Epithelial cell of esophagus (primary cell): ENCODE measurements around the gene FBXW8.

Experiments used
- DNase-seq: peaks from one replicate; pipeline ENCODE4 v3.0.0; 2010; ENCODE audit warnings: low read depth
- H3K4me3 ChIP-seq: 2 replicates; pipeline ENCODE4 v1.5.1; 2011; ENCODE audit warnings: mild to moderate bottlenecking, low read length, control low read depth
- TF ChIP-seq, protein P1 (sequence below): IDR thresholded peaks from 2 replicates; pipeline ENCODE4 v1.5.1; 2011; ENCODE audit warnings: low read depth, mild to moderate bottlenecking, low read length, control low read depth, inconsistent platforms; ENCODE audit not compliant: insufficient read depth; ENCODE audit errors: missing control alignments

FBXW8 gene

DNA sequence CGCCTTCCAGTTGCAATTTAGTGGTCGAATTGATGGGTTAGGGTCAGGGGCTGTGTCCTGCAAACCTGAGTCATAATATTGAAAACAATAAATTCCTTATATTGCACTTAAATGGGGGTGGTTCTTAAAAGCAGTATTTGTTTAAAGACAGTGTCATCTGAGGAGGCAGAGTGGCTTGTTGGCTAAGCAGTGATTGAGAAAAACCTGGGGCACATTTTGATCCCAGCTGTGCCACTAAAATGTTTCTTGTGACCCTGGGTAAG lies 48.4 kb downstream of the FBXW8 start:
- no peak overlapping the region for H3K4me3 ChIP-seq
- no peak for DNase-seq
- TF ChIP-seq, protein P1, sequence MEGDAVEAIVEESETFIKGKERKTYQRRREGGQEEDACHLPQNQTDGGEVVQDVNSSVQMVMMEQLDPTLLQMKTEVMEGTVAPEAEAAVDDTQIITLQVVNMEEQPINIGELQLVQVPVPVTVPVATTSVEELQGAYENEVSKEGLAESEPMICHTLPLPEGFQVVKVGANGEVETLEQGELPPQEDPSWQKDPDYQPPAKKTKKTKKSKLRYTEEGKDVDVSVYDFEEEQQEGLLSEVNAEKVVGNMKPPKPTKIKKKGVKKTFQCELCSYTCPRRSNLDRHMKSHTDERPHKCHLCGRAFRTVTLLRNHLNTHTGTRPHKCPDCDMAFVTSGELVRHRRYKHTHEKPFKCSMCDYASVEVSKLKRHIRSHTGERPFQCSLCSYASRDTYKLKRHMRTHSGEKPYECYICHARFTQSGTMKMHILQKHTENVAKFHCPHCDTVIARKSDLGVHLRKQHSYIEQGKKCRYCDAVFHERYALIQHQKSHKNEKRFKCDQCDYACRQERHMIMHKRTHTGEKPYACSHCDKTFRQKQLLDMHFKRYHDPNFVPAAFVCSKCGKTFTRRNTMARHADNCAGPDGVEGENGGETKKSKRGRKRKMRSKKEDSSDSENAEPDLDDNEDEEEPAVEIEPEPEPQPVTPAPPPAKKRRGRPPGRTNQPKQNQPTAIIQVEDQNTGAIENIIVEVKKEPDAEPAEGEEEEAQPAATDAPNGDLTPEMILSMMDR = no peak

GRCh38 chr12:116959845-116960514 lies 49.2 kb downstream of the FBXW8 start:
- DNase-seq = peak; percentile 19
- TF ChIP-seq, protein P1 = no peak
- no peak overlapping the region for H3K4me3 ChIP-seq

- no peak for DNase-seq
- no peak overlapping the region for H3K4me3 ChIP-seq
Observed at GRCh38 chr12:116962197-116962596, 51.4 kb downstream of the FBXW8 start.

GRCh38 chr12:116962783-116963356 lies 52.1 kb downstream of the FBXW8 start:
- no peak overlapping the region for H3K4me3 ChIP-seq
- TF ChIP-seq, protein P1 = no peak
- DNase-seq = no peak

More at GRCh38 chr12:116962197-116962596, 51.4 kb downstream of the FBXW8 start:
- TF ChIP-seq, protein P1 = no peak

DNA sequence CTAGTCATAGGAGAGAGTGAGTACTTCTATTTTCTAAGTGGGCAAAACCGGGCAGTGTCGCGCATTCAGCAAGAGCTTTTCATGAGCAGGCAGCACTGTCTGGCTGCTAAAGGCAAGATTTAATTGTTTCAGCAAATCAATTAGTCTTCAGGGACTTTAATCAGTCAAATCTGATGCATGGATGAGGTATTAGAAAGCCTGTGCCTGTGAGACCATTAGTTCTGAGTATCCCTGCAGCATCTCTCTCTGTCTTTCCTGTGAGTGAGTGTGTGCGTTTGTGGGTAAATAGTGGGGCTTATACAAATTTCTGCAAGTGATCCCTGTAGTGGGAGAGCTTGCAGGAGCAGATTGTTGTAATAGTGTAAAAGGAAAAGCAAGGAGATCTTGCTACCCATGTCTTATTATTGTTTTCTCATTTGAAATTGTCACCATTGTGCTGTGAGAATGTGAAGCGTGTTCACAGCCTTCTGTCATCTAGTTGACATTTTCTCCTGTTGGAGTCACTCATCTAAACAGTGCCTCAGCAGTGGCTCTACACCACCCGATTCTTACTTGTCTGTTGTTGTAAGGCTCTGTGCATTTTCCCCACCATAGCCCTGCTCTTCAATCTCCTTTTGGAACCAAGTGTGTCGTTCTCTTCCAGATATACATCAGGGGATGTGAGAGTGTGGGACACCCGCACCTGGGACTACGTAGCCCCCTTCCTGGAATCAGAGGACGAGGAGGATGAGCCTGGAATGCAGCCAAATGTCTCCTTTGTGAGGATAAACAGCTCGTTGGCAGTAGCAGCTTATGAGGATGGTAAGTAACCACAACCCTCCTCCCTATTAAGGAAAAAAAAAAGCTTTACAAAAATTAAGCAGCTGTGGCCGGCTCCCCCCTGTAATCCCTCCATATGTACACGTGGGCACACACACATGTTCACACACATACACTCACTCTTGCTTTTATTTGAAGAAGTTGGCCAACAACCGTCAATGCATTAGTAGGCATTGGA lies 53.6 kb downstream of the FBXW8 start:
- no peak for DNase-seq
- H3K4me3 ChIP-seq = no peak overlapping the region
- TF ChIP-seq, protein P1 = no peak

GRCh38 chr12:116968986-116969385 lies 58.2 kb downstream of the FBXW8 start:
- no peak for DNase-seq

More at GRCh38 chr12:116968986-116969385, 58.2 kb downstream of the FBXW8 start:
- H3K4me3 ChIP-seq = no peak overlapping the region
- TF ChIP-seq, protein P1 = no peak
